Bone marrow (tissue), 2 donors: ENCODE results near the gene MAP2K2.
"Not testable (repeated sequence)": the region's sequence is repeated elsewhere in the genome, so short reads cannot be mapped to it uniquely, and the experiment has no call there.

Experiments
- DNase-seq, 2 donors: peaks; one replicate each; lab custom pipeline; 2025; lab: John Stamatoyannopoulos, UW

The MAP2K2 gene

DNA sequence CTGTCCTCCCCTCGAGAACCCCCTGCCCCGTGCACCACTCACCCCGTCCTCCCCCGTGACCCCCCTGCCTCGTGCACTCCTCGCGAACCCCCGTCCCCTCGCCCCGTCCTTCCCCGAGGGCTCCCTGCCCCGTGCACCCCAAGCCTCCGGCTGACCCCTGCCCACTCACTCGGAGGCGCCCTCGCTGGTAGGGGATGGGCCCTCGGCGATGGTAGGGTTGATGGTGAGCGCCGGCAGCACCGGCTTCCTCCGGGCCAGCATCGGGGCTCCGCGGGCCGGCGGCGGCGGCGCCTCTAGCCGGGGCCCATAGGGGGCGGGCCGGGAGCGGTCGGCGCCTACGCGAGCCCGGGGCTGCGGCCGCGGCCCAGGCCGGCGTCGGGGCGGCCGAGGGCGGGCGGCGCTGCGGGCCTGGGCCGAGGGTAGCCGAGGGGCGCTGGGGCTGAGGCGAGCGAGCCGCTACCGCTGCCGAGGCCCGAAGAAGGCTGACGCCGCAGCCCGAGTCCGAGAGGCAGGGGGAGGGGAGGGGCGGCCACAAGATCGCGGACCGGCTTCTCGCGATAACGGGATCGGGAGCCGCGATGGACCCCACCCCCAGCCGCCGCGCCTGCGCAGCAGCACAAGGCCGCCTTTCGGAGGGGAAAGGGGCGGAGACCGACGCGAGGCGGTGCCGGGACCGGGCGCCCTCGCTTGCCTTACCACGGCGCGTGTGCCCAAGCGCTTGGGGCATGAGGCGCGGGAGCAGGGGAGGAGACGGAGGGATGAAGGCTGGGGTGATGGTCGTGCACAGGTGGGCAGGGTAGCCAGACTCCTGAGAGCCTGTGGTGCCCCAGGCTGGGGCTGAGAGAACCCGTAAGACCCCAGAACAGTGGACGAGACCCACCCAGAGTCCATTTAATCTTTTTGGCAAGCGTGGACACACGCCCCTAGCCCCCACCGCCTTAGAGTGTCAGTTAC, at the start of gene MAP2K2:
Gene MAP2K2, minus strand, starts transcription at position 508 of the 954 bp plus-strand sequence. Its CDS starts 247 bp downstream, at position 261.
- DNase-seq = peak; percentile 85 to 88

DNA sequence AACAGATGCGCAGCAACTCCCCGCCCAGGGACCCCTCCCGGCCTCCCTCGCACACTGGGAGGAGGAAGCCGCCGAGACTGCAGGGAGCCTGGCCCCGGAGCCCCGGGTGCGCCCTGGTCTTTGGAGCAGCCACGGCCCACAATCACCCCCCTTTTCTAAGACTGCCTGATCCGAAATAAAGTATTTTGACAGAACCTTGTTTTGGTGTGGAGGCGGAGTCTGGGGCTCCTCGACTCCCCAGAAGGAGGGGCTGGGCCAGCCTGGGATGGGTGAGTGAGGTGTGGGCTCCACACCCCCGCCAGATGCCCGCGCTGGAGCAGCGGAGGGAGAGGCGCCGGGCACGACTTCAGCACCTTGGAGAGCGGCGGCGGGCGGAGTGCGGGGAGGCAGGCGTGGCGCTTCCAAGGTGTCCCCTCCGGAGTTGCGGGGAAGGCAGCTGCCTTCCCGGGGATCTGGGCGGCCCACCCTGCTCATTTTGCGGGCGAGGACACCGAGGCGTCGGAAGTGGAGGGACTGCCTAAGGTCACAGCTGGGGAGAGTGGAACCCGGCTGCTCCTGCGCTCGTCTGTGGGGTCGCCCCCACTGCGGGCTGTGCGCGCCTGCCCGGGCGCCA, 49.0 kb upstream of the MAP2K2 start:
- DNase-seq = peak in 1 of 2 donors; percentile 19

DNA sequence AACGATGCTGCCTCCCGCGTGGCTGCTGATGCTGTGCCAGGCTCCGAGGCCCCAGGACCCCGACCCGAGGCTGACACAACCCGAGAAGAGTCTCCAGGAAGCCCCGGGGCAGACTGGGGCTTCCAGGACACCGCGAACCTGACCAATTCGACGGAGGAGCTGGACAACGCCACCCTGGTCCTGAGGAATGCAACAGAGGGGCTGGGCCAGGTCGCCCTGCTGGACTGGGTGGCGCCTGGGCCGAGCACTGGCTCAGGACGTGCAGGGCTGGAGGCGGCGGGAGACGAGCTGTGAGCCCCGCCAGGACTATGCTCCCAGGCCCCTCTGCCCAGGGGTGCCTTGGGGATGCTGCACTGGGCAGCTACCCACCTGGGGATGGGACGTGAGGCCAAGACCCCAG, 47.8 kb upstream of the MAP2K2 start:
- DNase-seq = no peak

DNA sequence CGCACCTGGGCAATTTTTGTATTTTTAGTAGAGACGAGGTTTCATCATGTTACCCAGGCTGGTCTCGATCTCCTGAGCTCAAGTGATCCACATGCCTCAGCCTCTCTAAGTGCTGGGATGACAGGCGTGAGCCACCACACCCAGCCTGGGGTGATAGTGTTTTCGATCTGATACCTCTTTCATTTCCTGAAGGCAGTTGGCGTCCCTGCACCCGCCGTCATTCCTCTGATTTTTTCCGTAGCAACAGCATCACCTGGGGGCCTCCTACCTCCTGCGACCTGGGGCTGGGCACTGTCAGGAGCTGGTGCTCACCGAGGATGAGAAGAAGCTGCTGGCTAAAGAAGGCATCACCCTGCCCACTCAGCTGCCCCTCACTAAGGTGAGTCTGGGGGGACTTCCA, 40.3 kb upstream of the MAP2K2 start:
- no peak for DNase-seq

DNA sequence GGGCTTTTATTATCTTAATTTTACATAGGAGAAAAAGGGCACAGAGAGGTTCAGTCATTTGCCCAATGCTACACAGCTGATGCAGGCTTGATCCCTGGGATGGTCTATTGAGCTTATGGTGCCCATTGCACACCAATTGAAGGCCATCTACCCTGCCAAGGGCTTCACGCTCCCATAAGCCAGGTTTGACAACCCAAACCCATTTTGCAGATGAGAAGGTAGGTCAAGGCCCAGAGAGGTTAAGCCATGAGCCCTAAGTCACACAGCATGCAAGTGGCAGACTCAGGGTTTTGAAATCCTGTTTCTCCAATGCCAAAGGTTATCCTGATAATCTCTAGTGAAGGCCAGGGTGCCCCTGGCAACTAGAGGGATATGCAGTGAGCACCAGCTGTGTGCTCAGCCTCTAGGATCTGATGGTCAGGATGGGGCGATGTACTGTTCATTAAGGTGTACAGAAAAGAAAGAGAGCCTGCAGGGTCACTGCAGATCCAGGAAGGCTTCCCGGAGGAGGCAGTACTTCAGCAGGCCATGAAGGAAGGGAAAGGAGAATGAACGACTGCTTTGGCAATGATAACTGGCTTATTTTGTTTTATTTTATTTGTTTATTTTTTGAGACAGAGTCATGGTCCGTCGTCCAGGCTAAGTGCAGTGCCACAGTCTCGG, 37.6 kb upstream of the MAP2K2 start:
- DNase-seq = no peak

DNA sequence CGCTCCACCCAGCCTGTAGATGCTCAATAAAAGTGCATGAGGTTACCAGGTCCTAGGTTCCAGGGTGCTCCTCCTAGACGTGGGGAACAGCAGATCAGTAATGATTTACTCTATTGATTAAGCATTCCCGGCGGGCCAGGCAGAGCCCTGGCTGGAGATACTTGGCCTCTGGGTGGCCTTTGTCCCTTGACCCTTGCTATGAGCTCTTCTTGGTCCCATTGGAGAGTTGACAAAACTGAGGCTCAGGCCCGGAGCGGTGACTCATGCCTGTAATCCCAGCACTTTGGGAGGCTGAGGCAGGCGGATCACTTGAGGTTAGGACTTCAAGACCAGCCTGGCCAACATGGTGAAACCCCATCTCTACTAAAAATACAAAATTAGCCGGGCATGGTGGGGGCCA, 34.0 kb upstream of the MAP2K2 start:
- not testable (repeated sequence) for DNase-seq

DNA sequence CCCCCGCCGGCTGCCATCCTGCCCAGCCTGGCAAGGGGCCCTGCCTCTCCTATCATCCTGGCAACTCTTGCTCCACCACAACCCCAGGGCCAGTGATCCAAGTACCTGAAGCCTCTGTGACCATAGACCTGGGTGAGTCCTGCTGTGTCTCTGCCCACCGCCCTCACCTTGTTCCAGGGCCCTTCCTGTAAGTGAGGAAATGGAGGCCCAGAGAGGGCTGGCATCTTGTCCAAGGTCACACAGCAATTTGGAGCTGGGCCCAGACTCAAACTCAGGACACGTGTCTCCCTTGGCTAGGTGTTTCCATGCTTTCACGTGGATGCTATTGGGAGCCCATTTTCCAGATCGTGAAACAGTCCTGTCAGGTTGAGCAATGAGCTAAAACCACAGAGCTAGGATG, 33.2 kb upstream of the MAP2K2 start:
- no peak for DNase-seq

DNA sequence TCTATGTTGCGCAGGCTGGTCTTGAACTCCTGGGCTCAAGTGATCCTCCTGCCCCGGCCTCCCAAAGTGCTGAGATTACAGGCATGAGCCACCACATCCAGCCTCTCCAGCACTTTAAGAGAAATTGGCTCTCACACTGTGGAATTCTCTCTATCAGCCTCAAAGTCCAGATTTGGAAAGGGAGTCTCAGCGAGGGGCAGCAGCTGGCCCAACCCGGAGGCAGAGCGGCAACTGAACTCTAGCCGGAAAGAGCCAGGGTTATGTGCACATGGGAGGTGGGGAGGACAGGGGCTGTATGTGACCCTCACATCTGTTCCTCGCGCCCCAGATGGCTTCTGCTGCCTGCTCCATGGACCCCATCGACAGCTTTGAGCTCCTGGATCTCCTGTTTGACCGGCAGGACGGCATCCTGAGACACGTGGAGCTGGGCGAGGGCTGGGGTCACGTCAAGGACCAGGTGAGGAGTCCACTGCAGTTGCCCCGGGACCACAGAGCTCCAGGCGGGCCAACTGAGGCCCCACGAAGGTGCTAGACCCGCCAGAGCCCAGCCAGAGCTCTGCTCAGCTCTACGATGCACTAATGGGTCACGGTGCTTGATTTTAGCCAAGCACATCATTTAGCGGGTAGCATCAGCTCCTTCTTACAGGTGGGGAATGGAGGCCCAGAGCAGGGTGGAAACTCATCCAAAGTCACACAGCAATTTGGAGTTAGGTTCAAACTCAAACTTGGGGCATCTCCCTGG, 30.8 kb upstream of the MAP2K2 start:
- no peak for DNase-seq

DNA sequence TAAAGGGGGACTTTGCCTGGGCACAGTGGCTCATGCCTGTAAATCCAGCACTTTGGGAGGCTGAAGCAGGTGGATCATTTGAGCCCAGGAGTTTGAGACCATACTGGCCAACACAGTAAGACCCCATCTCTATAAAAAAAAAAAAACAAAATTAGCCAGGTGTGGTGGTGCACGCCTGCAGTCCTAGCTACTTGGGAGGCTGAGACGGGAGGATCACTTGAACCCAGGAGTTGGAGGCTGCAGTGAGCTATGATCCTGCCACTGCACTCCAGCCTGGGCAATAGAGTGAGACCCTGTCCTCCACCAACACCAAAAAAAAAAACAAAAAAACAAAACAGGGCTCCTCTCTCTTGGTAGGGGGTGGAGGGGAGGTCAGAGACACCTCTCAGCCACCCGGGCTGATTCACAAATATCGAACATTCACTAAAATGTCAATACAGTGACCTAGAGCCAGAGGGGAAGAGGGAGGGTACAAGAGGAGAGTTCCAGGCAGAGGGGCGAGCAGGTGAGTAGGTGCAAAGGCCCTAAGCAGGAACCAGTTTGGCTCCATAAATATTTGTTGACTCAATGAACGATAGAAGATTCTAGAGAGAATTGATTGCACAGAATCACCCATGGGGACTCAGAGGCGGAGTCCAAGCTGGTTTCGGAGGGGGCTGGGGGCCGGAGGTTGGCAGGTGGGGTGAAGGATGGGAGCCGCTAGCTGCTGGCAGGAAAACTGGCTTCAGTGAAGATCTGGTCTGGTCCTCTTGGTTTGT, 28.5 kb upstream of the MAP2K2 start:
- no peak for DNase-seq

DNA sequence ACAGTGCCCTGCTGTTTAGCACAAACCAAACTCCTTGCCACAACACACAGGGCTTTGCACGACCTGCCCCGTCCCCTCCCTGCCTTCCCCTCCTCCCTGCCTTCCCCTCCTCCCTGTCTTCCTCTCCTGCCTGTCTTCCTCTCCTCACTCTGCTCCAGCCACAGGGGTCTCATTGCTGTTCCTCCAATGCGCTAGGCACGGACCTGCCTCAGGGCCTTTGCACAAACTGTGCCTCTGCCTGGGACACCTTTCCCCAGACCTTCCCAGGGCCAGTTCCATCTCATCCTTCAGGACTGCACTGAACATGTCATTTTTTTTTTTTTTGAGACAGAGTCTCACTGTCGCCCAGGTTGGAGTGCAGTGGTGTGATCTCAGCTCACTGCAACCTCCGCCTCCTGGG, 27.7 kb upstream of the MAP2K2 start:
- DNase-seq = no peak

DNA sequence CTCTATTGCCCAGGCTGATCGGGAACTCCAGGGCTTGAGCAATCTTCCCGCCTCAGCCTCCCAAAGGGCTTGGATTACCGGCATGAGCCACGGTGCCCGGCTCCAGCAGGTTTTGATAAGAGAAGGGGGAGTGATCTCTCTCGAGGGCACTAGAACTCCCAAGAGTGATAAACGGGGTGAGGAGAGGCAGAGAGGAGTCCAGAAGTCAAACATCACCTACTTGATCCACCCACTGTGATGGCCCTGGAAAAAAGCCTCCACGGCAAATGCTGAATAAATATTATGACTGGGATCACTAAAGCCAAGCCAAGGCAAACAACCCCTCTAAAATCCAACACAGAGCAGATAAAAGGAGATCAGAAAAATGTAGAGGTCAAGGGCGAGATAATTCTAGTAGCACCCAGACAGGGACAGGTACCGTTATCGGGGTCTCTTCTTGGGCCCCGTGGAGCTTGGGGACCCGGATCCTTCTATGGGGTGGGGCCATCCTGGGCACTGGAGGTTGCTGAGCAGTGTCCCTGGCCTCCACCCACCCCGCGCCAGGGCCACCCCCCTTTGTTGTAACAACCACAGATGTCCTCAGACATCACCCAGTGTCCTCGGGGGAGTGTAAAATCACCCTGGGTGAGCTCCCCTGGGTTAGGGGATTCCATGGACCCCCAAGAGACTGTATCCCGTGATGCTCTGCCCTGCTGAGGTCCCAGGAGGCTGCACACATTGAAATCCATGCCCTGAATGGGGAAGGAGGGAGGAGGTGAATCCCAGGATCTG, 25.8 kb upstream of the MAP2K2 start:
- DNase-seq = no peak

DNA sequence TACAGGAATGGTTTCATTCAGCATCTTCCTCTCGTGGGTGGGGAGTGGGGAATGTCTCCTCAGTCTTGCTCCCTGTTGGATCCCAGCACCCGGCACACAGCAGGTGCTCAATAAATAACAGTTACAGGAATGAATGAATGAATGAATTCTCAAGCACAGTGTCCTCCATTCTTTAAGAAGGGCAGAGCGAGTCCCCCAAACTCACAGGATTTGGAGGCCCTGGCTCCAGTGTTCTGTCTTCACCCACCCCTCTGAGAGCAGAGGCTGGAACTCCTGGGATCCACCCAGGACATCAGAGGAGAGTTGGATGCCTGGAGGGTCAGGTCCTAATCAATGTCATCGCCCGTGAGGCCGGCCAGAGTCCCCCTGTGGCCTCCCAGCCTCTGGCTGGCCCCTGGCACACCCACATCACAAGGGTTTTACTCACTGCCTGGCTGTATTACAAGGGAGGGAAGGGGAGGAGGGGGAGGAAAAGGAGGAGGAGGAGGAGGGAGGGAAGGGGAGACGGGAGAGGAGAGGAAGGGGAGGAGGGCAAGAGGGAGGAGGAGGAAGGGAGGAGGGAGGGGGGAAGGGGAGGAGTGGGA, 20.8 kb upstream of the MAP2K2 start:
- DNase-seq = no peak

DNA sequence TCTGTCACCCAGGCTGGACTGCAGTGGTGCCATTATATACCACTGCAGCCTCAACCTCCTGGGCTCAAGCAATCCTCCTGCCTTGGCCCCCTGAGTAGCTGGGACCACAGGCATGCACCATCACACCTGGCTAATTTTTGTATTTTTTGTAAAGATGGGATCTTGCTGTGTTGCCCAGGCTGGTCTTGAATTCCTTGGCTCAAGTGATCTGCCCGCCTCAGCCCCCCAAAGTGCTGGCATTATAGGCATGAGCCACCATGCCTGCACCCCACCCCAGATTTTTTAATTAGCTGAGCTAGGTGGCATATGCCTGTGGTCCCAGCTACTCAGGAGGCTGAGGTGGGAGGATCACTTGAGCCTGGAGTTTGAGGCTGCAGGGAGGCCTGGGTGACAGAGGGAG, 19.0 kb upstream of the MAP2K2 start:
- not testable (repeated sequence) for DNase-seq

DNA sequence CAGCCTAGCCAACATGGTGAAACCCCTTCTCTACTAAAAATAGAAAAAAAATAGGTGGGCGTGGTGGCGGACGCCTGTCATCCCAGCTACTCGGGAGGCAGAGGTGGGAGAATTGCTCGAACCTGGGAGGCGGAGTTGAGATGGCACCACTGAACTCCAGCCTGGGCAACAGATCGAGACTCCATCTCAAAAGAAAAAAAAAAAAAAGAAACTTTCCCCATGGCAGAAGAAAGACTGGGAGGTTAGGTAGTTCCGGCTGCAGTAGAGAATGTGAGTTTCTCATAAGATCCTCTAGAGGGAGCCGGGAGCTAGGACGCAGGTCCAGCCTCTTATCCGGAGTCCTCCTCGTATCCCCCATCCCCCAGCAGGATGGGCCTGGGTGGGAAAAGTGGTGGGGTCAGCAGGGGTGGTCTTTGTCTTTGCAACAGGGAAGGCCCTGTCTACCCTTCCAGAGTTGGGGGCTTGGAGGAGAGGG, 16.4 kb upstream of the MAP2K2 start:
- DNase-seq = peak in 1 of 2 donors; percentile 18

DNA sequence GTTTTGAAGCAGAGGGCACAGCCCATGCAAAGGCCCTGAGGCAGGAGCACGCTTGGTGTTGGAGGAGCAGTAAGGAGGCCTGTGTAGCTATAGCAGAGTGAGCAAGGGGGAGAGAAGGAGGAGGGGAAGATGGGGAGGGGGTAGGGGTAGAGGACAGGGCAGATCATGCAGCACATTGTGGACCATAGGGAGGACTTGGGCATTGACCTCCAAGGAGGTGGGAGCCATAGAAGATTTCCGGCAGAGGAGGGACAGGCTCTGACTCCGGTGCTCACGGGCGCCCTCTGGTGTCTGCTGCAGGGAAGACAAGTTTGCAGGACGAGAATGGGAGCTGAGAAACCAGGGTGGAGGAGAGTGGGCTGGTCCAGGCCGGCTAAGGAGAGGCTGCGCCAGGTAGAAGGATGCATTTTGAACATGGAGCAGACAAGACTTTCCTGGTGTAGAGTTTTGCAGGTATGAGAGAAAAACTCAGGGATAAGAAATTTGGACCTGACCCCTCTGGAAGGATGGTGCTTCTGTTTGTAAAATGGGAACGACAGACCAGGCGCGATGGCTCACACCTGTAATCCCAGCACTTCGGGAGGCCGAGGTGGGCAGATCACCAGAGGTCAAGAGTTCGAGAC, 15.8 kb upstream of the MAP2K2 start:
- DNase-seq = peak; percentile 60 to 74

DNA sequence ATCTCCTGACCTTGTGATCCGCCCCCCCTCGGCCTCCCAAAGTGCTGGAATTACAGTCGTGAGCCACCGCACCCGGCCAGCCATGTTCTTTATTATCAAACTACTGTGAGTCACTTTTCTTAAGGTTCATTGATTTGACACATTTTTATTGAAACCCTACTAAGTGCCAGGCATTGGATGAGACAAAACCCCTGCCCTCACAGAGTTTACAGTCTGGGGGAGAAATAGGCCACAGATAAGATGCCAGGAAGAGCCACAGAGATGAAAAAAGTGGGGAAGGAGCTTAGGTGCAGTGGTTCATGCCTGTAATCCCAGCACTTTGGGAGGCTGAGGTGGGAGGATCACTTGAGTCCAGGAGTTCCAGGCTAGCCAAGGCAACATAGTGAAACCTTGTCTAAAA, 14.5 kb upstream of the MAP2K2 start:
- no peak for DNase-seq

DNA sequence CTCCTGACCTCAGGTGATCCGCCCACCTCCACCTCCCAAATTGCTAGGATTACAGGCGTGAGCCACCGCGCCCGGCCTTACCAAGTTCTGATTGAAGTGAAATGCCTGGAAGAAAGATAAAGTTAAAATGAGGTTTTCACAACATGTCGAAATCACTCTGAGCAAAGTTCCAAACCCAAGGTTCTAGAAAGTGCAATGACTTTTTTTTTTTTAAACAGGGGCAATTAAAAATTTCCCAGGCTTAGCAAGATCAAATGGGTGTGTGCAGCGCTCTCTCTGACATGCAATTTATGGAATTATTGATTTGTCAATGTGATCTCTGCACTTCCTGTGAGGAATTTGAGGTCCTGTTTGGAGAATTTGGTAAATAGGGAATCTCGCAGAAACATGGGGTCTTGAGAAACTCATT, 12.8 kb upstream of the MAP2K2 start:
- DNase-seq = no peak

DNA sequence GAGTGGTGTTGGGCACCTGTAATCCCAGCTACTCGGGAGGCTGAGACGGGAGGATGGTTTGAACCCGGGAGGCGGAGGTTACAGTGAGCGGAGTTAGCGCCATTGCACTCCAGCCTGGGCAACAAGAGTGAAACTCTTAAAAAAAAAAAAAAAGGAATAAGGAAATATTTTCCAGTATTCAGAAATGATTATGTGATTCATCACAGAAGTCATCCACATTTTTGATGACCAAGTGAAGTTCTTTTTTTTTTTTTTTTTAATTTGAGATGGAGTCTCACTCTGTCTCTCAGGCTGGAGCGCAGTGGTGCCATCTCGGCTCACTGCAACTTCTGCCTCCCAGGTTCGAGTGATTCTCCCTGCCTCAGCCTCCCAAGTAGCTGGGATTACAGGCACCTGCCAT, 11.5 kb upstream of the MAP2K2 start:
- DNase-seq = not testable (repeated sequence)

DNA sequence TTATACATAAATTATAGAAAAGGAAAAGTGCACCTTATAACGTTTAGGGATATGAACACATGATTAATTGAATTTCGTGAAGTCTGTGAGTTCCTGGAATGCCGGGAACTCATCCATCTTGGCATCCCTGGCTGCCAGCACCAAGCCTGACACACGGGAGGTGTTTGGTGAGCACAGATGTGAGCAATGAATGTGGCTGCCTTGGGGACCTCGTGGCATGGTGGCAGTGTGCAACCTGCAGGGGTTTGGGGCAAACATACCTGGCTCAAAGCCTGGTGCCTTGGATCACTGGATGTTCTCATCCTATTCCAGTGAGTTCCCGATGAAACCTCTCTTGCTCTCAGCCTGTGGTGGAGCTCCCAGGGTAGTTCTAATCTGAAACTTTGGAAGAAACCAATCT, 10.4 kb upstream of the MAP2K2 start:
- no peak for DNase-seq
